GM19372 (cell line): ENCODE measurements around the gene ERP27.

Source experiments
- ATAC-seq: cut with Tn5 transposase; IDR thresholded peaks from one replicate; pipeline ENCODE4 v1.9.1; 2021; ENCODE audit warnings: mild to moderate bottlenecking, low read depth, moderate library complexity; ENCODE audit not compliant: unreplicated experiment

ERP27 gene

DNA sequence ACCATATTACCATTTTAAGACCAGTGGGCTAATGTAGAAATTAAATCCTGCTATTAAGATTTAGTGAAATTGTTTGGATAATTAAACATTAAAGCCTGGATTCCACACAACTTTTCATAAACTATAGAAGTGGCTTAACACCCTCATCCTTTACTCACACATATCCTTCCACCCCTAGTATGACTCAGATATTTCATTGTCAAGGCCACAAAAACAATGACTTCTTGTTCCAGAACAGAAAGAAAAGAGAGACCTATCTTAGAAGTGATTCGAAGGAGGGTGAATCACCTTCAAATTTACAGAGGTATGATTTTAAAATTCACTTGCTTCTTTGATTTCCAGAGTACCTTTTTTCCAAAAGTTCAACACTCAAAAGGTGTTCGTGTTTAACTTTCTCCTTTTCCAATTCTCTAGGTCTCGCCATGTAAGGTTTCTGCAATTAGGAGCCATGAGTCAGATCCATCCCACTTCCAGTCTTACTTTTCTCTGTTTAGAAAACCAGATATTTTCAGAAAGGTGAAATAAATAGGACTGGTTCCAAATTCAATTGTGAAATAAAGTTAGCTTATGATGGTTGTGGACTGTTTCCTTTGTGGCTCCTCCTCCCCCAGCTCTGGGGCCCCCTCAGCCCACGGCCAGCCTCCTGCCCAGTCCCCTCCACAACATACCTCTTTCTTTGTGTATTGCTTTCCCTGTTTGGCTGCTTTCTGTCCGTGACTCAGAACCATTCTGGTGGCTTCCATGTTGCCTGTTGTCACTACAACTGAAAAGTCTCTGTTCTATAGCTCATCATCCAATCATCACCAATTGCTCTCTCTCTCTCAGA is 28.0 kb downstream of the ERP27 start:
- no peak for ATAC-seq

DNA sequence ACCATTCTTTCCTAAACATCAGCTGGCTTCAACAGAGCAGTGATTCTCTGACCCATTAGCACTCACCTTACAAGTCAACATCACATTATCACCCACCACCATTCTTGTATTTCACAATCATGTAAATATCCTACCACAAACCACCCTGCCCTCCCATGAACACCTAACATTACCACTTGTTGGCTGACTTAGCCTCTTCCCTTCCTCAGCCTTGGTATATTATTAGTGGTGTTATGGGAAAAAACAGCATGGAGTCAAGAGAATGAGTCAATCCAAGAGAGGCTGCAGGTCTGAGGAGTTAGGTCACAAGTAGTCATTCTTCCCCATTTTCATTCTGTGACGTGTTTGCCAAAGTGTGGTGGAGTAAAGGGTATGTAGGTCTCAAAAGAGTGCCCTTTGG is 30.4 kb downstream of the ERP27 start:
- no peak for ATAC-seq

DNA sequence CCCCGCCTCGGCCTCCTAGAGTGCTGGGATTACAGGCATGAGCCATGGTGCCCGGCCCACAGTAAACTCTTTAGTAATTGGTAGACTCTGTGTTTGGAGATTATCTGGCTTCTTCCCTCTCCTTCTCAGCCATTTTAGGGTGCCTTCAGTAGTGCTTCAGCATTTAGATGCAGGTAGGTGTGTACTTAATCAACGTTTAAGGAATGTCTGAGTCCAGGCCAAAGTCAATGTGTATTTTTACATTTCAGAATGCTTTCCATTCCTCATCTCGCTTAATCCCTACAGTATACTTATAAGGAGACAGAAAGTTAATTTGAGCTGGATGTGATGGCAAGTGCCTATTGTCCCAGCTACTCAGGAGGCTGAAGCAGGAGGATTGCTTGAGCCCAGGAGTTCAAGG is 32.2 kb downstream of the ERP27 start:
- no peak for ATAC-seq

DNA sequence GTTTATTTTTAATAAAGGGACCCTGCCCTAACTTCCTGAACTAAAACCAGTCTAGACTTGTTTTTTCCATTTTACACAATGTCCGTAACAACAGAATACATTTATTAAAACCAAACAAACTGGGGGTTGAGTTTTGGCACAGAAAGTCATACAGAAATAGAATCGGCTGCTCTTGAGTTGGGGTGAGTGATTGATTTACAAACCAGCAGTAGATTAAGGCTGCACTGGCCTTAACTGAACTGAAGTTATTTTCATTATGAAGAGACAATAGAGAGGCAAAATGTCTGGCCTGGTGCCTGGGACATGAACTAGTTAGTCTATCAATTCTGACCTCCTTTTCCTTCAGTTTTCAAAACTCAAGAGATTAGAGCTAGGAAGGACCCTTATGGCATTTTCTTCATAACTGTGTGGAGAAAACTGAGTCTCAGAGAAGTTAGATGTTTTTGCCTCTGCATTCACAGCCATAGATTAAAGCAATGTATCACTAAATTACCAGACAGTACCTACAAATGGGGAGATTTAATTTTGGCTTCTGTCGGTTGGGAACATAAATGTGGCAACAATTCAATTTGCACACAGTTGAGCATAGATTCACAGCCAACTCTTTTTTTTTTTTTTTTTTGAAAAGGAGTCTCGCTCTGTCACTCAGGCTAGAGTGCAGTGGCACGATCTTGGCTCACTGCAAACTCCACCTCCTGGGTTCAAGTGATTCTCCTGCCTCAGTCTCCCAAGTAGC is 32.9 kb downstream of the ERP27 start:
- no peak for ATAC-seq

- no peak for ATAC-seq
Observed at GRCh38 chr12:14904854-14905253, 33.5 kb downstream of the ERP27 start.

DNA sequence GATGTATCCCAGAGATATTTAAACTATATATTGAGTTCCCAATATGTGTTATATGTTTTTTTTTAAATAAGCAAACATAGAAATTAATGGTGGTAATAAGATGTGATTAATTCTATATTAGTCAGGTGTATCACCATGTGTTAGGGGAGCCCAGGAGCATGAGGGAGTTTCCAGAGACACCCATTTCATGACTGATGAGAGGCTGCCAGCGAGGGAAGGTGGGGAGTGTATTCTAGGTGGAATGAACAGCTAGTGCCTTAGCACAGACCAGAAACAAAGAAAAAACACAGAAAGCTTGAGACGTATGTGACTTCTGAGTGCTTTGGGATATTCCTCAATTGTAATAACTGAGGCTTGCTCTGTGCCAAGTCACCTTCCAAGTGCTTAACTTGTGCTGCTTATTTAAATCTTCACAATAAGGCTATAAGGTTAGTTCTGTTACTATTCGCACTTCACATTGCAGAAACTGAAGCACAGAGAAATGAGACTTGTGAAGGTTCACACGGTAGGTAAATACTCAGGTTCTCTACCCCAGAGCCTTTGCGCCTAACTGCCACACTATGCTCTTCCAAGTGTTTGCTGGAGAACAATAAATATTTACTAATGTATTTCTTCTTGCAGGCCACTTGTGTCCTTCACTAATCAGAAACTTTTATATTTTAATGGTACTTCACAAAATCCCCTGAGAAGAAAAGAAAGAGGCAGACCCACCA is 34.8 kb downstream of the ERP27 start:
- ATAC-seq, result no peak

DNA sequence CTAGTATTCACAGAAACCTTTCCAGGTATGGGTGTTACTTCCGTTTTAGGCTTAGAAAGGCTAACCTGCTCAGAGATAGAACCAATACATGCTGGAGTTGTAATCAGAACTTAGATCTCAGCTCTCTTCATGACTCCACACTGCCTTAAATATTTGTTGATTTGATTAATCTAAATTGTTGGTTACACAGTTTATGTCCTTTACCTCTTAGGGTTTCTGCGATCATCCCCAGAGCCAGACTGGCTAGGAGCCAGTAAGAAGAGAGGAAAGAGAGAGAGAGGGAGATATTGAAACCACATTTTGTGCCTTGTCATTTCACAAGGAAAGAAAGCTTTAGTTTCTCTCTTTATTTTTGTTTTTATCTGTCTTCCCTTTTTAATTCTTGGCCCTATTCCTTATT is 35.9 kb downstream of the ERP27 start:
- no peak for ATAC-seq

GRCh38 chr12:14901228-14901562 is 37.1 kb downstream of the ERP27 start:
- ATAC-seq, result no peak

GRCh38 chr12:14900521-14901227 is 37.7 kb downstream of the ERP27 start:
- ATAC-seq, result no peak

DNA sequence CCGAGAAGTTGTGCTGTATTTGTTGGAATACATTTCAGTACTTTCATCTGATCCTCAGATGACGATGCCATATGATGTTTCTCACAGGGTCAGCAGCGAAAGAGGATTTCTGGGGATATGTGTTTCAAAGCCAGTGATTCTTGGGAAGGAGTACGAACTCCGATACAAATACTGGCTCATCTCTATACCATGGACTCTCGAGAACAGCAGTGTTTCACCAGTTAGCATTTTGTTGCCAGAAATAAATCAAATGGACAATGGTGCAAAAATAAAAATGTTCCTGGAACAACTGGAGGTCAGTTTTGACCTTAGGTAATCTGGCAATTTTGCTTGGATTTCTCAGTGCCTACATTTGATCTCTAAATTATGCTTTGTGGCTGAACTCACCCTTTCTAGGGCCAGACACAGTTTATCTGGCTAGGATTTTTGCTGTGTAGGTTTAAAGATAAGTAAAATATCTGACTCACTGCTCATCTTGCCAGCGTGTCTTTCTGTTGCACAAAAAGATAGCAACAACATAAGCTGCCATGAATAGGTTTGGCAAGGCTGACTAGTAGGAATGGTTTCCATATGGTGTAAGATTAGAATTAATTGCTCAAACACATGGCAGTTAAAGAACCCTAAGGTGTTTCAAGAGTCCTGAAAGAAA is 41.7 kb downstream of the ERP27 start:
- ATAC-seq, result no peak

DNA sequence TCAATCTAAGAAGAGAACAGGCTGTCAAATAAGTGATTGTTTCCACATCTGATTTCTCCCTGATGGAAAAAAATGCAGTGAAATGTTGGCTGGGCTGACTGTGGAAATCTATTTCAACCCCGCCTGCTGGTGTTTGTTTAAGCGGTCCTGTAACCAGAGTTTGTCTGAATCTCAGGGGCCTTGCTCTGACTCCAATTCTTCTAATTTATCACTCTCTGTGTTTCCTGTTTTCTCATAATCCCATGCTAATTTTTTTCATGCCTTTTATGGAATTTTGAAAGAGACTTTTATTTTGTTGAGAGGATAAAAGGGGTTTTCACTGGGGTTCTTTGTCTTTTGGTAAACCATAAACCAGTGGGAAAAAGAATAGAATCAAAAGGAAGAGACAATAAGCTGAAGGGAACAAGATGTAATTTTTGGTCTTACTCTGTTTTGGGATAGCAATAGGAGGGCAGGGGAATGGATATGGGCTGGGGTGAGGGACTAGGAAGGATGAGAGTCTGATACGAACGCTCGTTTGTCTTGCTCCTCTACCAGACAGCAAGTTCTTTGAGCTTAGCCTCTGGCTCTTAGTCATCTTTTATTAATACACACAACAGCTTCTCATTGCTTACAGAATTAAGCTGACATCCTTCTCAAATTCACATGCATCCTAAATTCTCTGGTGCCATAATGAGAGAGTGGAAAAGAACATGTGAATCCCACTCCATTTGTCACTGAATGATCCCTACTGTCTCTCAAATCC is 44.7 kb downstream of the ERP27 start:
- no peak for ATAC-seq

DNA sequence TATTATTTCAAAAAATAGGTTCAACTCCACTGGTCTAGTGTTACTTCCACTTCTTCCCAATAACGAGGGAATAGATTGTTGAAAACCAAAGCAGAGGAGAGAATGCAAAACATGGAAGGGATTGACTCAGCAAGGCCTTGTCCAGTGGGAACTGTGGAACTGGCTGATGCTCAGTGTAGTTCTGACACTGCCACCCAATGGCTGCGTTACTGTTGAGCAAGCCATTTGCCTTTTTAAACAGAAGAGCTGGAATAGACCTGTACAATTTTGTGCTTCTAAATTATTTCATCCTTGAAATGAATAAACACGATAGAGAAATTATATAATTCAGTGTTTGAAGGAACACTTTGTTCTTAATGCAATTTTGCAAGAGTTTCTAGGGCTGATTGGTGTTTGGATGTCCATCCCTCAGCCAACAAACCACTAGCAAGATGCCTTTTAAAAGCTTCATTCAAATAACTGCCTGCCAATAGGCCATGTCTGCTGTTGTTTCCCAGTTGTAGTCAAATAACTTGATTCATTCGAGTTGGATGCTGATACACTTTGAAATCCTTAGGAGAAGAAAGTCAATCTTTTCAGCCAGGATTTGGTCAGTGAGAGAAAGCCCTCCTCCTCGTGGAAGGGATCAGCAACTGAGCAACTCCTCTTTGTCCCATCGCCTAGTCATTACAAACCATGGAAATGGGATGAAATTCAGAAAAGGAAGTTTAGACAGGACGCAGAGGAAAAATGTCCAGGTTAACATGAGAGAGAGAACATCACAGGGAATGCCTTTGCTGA is 45.4 kb downstream of the ERP27 start:
- ATAC-seq, result no peak

DNA sequence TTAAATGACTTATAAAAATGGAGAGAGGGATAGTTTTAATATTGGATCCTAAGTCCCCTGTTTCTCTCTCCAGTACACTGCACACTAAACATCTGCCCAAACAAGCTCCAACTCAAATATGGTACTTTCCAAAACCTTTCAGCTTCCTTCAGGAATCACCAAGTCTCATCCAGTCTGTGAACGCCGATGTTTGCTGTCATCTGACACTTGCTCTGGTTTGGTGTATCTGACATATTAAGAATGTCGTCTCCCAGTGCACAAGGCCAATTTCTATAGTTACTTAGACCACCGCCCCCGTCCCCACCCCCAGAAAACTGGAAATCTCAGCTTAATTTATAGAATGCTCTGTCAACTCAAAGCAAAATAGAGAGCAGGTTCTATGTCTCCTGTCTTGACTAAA is 47.6 kb downstream of the ERP27 start:
- ATAC-seq, result no peak

DNA sequence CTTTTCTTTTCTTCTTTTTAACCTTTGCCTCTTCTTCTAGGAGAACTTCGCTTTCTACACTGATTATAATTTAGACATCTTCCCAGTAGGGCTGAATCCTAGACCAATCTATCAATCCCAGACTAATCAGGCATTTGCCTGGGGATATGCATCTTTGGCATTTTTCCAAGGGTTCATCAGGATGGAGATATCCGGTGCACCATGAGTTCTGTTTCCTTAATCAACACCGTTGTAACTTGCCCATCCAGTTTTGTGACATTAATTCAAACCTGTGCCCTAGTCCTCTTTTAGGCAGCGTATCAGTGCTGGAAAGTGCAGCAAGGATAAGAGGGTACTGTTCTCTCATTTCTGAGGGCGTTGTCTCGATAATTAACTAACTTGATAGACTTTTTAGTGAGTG is 52.1 kb downstream of the ERP27 start:
- no peak for ATAC-seq

DNA sequence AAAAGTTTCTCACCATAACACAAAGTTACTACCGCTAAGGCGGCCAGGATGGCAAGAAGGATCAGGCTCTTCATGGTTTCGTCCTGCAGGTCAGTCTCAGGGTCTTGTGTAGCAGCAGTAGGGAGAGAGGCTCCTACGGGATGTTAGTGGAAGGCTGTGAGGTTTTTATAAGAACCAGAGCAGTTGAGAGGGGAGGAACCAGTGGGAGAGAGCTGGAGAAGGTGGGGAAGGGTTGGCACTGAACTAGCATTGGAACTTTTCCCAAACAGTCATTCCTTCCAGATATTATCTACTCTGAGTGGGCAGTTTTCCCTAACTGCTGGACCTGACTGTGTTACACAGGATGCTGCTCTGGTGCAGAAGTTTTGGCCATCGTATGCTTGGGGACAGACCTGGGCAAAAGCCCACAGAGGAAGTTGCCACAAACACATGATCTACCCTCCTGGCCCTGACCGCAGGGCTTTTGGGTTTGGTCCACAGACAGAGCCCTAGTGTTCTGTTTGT is 52.6 kb downstream of the ERP27 start, which contains the start of gene MGP:
Gene MGP, minus strand, starts transcription at position 137 of the 504 bp plus-strand sequence. Its CDS starts 63 bp downstream, at position 74.
- no peak for ATAC-seq

DNA sequence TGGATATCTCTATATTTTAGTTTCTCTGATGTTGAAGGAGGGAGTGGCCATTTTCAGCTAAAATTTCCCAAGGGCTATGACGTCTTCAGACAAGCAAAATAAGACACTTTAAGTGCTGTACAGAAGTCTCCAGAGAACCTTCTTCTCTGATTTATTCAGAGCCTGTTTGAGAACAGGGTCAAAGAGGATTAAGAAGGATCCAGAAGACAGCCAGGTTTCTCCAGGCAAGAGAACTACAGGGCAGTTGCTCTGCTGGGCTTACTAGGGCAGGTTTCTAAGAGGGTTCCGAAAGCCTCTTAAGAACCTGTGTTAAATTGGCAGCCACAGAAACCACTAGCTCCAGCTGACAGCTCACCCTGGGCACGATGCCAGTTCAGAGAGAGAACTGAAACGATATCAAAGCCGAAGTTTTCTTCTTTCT is 53.9 kb downstream of the ERP27 start:
- ATAC-seq, result peak; percentile 92

DNA sequence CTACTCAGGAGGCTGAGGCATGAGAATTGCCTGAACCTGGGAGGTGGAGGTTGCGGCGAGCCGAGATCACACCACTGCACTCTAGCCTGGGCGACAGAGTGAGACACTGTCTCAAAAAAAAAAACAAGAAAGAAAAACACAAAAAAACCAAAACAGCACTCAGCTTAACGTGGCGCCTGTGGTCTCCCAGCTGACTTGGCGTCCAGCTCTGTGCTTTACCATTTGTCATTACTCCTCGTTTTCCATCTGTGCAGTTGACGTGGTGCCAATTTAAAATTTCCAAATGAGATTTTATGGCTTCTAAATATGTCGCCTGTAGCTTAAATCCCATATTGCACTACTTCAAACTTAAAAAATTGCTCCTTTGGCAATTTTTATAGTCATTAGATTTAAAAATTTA is 54.7 kb downstream of the ERP27 start:
- ATAC-seq, result no peak

DNA sequence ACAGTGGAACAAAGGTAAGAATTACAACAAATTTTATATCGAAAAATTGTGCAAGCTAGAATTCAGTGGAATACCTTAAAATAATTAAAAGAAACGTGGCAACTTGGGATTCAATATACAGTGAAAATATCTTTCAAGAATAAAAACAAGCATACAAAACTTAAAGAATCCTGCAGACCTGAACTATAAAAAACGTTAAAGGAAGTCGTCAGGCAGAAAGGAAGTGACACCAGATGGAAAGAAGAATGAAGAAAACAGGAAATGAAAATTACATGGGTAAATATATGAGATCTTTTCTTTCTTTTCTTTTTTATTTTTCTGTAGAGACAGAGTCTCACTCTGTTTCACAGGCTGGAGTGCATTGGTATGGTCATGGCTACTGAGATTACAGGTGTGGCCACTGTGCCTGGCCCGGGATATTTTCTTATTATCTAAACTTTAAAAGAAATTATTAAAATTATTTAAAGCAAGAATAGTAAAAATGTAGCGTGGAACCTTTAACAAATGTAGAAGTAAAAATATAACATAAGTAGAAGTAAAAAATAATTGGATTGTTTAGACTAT is 57.4 kb downstream of the ERP27 start:
- ATAC-seq, result no peak
